Measurements from ENCODE around the gene PRKCE. TPM values are rescaled to one million over a fixed set of nuclear protein-coding genes. Genes with fewer than 3 reads are reported as not detected.

Gene PRKCE
- total and polyA plus RNA-seq, 3 donors from 2014 or later: 27.4 to 35.8 (median 33.1) TPM

GRCh38 chr2:45736757-45737704, 85.6 kb downstream of the PRKCE start:
- H3K9me3 ChIP-seq: no peaks in the 10 kb centered on the region
- no peaks in the 10 kb centered on the region for H3K4me1 ChIP-seq
- TF ChIP-seq POLR2A (IDR thresholded peaks at IDR 0.05) (no peak), CTCF (IDR thresholded peaks at IDR 0.05) (no peak)
- no peak for DNase-seq
- intact Hi-C loops (cut with DNase I; ENCODE audit: low total_unique reads): no loop called here
- no peaks in the 10 kb centered on the region for H3K36me3 ChIP-seq (ENCODE audit: low read depth, missing control alignments)
- H3K27me3 ChIP-seq: no peaks in the 10 kb centered on the region
- no peak overlapping the region for H3K27ac ChIP-seq
- 66 to 76% methylated on average over 27 of the region's 27 CpGs for WGBS, 2 donors
- no peak overlapping the region for H3K4me3 ChIP-seq

- H3K9me3 ChIP-seq: no peaks in the 10 kb centered on the region
- no peaks in the 10 kb centered on the region for H3K27me3 ChIP-seq
- no peak overlapping the region for H3K27ac ChIP-seq
- no peak for TF ChIP-seq POLR2A (IDR thresholded peaks at IDR 0.05)
- TF ChIP-seq CTCF (IDR thresholded peaks at IDR 0.05): no peak
- H3K4me3 ChIP-seq: no peak overlapping the region
- H3K36me3 ChIP-seq (ENCODE audit: low read depth, missing control alignments): no peaks in the 10 kb centered on the region
- intact Hi-C loops (cut with DNase I; ENCODE audit: low total_unique reads): no loop called here
- peaks cover 3% of the 10 kb centered on the region for H3K4me1 ChIP-seq
- no peak for DNase-seq
These were observed 88.5 kb downstream of the PRKCE start for GRCh38 chr2:45739796-45740485.

GRCh38 chr2:45741161-45741850, 89.8 kb downstream of the PRKCE start:
- Histone ChIP-seq H3K4me3 (no peak overlapping the region), H3K36me3 (ENCODE audit: low read depth, missing control alignments) (no peaks in the 10 kb centered on the region), H3K4me1 (peaks cover 10% of the 10 kb centered on the region), H3K9me3 (no peaks in the 10 kb centered on the region), H3K27me3 (no peaks in the 10 kb centered on the region), H3K27ac (no peak overlapping the region)
- peak; percentile 39 for DNase-seq
- TF ChIP-seq CTCF (IDR thresholded peaks at IDR 0.05): no peak
- TF ChIP-seq POLR2A (IDR thresholded peaks at IDR 0.05): no peak
- intact Hi-C loops (cut with DNase I; ENCODE audit: low total_unique reads): no loop called here
- WGBS, 2 donors: 32 to 81% methylated on average over 3 to 7 of the region's 7 CpGs

- Histone ChIP-seq H3K27me3 (no peaks in the 10 kb centered on the region), H3K4me3 (no peak overlapping the region), H3K4me1 (peaks cover 10% of the 10 kb centered on the region), H3K27ac (no peak overlapping the region), H3K9me3 (no peaks in the 10 kb centered on the region), H3K36me3 (ENCODE audit: low read depth, missing control alignments) (no peaks in the 10 kb centered on the region)
- intact Hi-C loops (cut with DNase I; ENCODE audit: low total_unique reads): no loop called here
- DNase-seq: no peak
- TF ChIP-seq CTCF (IDR thresholded peaks at IDR 0.05): no peak
- no peak for TF ChIP-seq POLR2A (IDR thresholded peaks at IDR 0.05)
- WGBS, 2 donors: 51 to 58% methylated on average over 12 of the region's 12 CpGs
These were observed 92.3 kb downstream of the PRKCE start for GRCh38 chr2:45743531-45744396.
